ENCODE results near the gene FGF1. TPM values are rescaled to one million over a fixed set of nuclear protein-coding genes. Genes with fewer than 3 reads are reported as not detected.
A peak's percentile ranks its signal among the peaks of the same experiment; 100 is the strongest.

FGF1 gene
- 2.4 and 4.1 TPM in 2 replicates for total RNA-seq (2014; rRNA removed; shearing (Covaris generic))

- DNase-seq (ENCODE audit: low read depth) = peak; percentile 76
Measured at GRCh38 chr5:142685418-142686209, at the start of gene FGF1. TSS of gene FGF1 (minus strand) at chr5:142686090. CDS start at chr5:142614127, 71,963 bp downstream.

- DNase-seq (ENCODE audit: low read depth) = no peak
Measured at GRCh38 chr5:142727735-142728047, 41.8 kb upstream of the FGF1 start.

- DNase-seq (ENCODE audit: low read depth) = peak; percentile 54
Measured at GRCh38 chr5:142726188-142726731, 40.4 kb upstream of the FGF1 start.

GRCh38 chr5:142725231-142726187 lies 39.6 kb upstream of the FGF1 start:
- peak; percentile 8 for DNase-seq (ENCODE audit: low read depth)

- DNase-seq (ENCODE audit: low read depth) = no peak
Measured at GRCh38 chr5:142724821-142725220, 38.9 kb upstream of the FGF1 start.

- no peak for DNase-seq (ENCODE audit: low read depth)
Measured at GRCh38 chr5:142722896-142723295, 37.0 kb upstream of the FGF1 start.

- DNase-seq (ENCODE audit: low read depth) = no peak
Measured at GRCh38 chr5:142722146-142722545, 36.3 kb upstream of the FGF1 start.

GRCh38 chr5:142720641-142721271 lies 34.9 kb upstream of the FGF1 start:
- no peak for DNase-seq (ENCODE audit: low read depth)

- DNase-seq (ENCODE audit: low read depth) = peak; percentile 40
Measured at GRCh38 chr5:142719836-142720370, 34.0 kb upstream of the FGF1 start.

GRCh38 chr5:142717582-142718215 lies 31.8 kb upstream of the FGF1 start:
- peak; percentile 64 for DNase-seq (ENCODE audit: low read depth)

GRCh38 chr5:142716963-142717362 lies 31.1 kb upstream of the FGF1 start:
- peak; percentile 55 for DNase-seq (ENCODE audit: low read depth)

- DNase-seq (ENCODE audit: low read depth) = no peak
Measured at GRCh38 chr5:142715291-142715690, 29.4 kb upstream of the FGF1 start.

- peak; percentile 83 for DNase-seq (ENCODE audit: low read depth)
Measured at GRCh38 chr5:142713121-142713706, 27.3 kb upstream of the FGF1 start.

- no peak for DNase-seq (ENCODE audit: low read depth)
Measured at GRCh38 chr5:142703153-142703552, 17.3 kb upstream of the FGF1 start.

GRCh38 chr5:142701673-142702311 lies 15.9 kb upstream of the FGF1 start:
- no peak for DNase-seq (ENCODE audit: low read depth)

GRCh38 chr5:142700566-142700965 lies 14.7 kb upstream of the FGF1 start:
- no peak for DNase-seq (ENCODE audit: low read depth)

GRCh38 chr5:142699184-142699720 lies 13.4 kb upstream of the FGF1 start:
- peak; percentile 77 for DNase-seq (ENCODE audit: low read depth)

- DNase-seq (ENCODE audit: low read depth) = no peak
Measured at GRCh38 chr5:142698447-142699183, 12.7 kb upstream of the FGF1 start.

All from M059J (cell line).